ENCODE results near the gene RNF144B.
"Not testable (repeated sequence)": the region's sequence is repeated elsewhere in the genome, so short reads cannot be mapped to it uniquely, and the experiment has no call there.

Gene RNF144B

DNA sequence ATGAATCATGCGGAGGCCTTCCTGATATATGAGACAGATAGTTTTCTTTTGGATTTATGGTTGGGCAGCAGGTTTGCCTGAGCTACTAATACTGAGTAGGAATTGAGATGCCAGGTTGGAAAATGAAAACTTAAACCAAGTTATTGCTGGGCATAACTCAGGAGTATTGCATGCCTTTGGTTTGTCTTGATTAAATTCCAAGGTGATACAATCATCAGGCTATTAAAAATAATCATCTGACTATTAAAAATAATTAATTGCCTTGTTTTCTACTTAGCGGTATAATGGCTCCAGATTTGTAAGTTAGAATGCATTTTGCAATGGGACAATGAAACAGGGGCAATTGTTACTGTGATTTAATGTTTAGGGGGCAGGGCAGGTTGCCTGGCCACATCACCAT lies 15.5 kb upstream of the RNF144B start:
- no peak for DNase-seq (ENCODE audit: low read depth)

DNA sequence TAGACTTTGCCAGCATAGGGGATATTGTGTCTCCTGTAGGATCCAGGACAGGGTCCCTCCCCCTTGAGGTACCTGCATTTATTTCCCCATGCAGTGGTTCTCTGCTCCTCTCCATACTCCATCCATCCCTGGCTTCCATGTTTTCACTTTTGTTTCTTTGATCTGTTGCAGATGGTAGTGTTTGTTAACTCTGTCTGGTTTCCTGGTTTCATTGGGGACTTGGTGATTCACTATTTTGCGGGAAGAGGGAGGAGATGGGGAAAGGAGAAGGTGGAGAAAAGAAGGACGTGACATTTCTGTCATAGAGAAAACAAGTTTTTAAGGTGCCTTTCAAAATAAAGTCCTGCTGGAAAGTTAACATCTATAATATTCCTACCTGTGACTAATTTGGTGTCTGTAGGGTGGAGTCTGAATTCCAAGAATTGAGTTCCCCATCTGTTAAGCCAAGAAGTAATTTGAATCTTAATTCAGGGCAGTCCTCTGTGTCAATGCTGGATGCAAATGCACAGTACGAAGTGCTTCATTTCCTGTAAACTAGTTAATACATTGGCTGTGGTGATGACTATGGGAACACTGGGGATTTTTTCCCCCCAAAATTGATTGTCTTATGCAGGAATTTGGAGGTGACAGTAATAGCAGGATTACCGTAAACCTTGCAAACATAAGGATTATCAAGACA lies 6.9 kb upstream of the RNF144B start:
- no peak for DNase-seq (ENCODE audit: low read depth)

DNA sequence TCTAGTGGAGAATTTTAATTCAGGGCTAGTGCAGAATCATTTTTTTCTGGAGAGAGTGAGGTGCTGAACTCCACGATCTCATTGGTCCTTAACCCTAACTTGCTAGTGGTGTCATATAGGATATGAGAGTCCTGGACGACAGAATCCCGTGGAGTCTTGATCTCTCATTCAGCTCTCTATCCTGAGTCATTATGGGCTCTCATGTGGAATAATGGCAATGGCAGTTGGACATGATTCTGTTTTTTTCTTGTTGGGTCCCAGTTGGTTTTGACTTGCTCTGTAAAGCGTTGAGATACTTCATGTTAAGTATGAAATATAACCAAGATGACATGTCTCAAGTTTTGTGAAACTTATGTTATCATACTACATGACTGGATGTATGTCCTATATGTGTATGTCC lies 6.3 kb upstream of the RNF144B start:
- DNase-seq (ENCODE audit: low read depth), result no peak

DNA sequence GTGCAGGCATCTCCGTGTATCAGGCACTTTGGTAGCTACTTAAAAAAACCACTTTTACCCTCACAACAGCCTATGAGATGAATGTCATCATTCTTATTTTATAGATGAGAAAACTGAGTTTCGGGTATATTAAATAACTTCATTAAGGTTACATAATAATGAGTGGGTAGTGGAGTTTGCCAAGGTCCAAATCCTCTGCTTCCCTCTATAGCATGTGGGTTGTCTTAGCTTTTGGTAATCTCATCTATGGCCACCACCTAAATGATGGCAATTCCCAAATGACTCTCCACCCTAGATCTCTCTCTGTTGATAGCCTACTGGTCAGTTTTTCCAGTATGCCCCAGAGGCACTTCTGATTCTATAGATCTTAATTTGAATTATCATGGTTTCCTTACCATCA lies 3.7 kb upstream of the RNF144B start:
- DNase-seq (ENCODE audit: low read depth), result no peak

DNA sequence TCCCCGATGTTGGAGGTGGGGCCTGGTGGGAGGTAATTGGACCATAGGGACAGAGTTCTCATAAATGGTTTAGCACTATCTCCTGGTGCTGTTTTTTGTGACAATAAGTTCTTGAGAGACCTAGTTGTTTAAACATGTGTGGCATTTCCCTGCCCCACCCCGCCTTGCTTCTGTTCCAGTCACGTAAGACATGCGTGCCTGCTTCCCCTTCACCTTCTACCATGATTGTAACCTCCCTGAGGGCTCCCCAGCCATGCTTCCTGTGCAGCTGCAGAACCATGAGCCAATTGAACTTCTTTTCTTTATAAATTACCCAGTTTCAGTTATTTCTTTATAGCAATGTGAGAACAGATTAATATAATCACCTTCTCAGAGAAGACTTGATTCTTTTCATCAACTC lies 2.5 kb upstream of the RNF144B start:
- no peak for DNase-seq (ENCODE audit: low read depth)

DNA sequence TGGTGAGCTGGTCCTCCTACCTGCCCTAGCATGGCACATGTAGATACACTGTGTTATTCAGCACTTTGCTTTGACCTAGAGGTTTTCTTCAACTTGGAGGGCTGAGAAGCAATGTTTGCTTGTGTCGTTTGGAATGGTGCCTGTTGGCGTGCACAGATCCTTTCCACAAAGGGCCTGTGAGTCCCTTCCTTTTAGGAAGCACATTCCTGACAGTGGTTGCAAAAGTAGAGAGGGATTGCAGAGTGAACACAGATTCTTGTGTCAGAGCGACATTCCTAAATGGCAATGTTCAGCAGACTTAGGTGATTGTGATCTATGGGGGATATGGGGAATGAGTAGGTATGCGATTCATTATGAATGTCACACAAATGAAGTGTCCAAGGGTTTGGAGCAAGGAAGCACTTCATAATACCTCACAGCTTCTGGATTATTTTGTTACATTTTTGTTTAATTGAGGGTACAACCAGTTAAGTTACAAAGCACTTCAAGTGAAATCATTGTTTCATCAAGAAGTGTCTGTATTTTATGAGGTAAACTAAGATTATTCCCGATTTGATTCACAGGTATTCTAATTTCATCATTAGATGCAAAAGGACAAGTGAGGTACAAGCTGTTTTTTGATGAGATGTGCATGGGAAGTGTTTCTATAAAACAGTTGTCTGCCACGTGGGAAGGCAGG lies 713 bp upstream of the RNF144B start:
- DNase-seq (ENCODE audit: low read depth), result no peak

DNA sequence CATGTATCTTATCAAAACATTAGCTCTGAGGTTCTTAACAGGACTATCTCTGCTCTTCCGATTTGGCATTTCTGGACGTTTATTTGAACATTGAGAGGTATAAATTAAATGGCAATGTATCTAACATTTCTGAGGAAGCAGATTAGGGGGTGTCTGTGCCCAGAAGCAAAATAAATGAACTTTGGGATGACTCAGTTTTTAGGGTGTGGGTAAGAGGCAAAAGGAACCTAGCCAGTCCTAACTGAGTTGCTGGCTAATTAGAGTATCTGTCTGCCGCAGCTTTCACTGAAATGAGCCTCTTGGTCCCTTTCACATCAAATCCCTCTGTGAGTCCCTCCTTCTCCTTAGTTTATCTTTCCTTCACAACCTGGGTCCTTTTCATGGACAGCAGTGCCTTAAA lies 1.1 kb downstream of the RNF144B start:
- DNase-seq (ENCODE audit: low read depth), result no peak

DNA sequence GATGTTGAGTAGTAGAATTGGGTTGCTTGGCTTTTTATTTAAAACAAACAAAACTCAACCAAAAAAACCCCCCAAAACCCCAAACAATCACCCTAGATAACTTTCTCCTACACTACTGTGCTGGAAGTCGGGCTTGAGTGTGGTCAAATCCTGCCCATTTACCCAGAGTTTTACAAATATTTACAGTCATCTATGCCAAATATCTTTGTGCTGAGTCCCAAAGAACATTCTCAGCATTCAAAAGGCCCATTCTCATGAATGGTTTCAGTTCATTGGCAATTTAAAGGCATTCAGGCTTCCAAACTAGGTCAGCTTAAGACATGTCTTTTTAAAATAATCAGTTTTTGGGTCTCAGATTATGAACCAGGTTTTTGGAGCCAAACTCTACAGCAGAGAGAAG lies 1.8 kb downstream of the RNF144B start:
- peak; percentile 92 for DNase-seq (ENCODE audit: low read depth)

DNA sequence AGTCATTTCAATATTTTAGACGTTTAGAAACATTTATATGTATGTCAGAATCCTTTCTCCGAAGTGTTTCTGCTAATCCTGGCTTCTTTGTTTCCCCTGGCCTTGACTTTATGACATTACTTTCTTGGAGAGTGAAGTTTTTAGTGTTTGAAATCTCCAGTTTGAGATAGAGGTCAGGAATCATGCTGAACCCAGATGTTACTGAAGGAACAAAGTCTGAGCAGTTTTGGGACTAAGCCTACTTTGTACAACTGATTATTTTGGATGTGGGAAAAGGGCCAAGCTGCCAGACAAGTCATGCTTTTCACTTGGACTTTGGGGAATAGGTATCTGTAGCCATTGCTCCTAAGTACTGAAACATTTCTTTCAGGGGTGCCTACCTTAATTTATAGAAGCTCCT lies 2.3 kb downstream of the RNF144B start:
- no peak for DNase-seq (ENCODE audit: low read depth)

DNA sequence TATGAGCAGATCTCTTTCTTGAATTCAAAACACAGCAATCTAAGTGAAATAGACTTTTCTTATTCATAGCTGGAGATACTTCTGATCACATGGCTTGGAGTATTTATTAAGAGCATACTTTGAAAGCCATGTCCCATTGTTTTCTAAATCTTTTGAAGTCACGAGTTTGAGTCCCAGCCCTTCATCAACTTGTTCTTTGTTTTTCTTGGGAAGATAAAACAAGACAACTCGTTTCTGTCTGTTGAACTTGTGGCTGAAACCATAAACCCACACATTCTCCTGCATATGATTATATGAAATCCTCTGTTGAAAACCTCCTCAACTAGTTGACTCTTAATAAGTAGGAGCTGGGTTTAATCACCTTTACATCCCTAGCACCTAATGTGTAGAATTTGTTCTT lies 3.3 kb downstream of the RNF144B start:
- no peak for DNase-seq (ENCODE audit: low read depth)

DNA sequence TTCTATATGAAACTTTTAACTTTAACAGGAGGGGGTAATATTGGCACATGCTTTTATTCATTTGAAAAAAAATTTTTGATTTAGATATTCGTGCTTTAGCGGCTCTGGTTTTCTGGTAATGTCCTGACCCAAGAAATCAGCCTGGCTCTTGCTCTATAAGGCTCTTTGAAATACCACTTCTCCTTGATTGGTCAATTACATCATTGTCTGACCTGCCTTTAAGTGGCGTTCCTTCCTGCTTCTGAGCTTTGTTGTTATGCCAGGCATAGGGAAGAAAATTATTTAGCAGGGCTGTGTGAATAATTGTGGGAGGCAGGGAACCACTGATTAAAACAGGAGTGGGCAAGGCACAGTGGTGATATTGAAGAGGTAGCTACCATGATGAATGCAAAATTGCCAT lies 3.9 kb downstream of the RNF144B start:
- no peak for DNase-seq (ENCODE audit: low read depth)

DNA sequence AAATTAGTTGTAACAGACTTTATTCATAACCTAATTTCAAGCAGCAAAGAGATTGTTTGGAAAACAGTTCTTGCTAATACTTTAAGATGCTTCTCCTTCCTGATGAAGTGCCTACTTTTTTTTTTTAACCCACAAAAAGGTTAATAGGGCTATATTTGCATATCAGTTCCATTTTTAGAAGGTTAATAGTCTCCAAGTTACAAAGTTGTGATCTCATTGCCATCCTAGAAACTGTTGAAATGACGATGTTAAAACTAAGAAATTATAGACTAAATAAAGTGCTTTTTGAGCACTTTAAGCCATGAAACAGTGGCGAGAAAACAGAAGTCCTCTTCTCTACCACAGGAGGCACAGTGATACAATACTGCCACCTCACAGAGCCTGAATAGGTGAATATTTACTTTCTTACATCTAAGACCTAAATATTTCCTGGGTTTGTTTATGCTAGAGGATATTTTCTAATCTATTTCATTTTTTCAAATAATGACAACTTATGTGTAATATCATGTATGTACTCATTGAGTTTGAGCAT lies 5.3 kb downstream of the RNF144B start:
- no peak for DNase-seq (ENCODE audit: low read depth)

DNA sequence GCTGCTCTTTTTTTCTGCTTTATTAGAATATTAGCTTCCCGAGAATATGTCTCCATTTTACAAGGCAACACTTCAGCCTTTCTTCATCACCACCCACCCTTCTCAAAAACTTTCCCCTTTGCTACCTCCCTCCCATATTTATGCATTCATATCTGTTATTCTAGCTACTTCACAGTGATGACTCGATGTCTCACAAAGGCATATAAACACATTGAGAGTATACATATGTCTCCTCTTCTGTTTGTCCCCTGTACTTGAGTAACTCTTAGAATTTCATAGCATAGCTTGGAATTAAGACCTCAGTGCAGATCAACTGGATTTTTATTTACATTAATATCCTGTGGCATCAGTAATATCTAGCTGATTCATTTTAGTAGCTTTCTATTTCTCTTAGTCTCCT lies 6.5 kb downstream of the RNF144B start:
- DNase-seq (ENCODE audit: low read depth), result no peak

DNA sequence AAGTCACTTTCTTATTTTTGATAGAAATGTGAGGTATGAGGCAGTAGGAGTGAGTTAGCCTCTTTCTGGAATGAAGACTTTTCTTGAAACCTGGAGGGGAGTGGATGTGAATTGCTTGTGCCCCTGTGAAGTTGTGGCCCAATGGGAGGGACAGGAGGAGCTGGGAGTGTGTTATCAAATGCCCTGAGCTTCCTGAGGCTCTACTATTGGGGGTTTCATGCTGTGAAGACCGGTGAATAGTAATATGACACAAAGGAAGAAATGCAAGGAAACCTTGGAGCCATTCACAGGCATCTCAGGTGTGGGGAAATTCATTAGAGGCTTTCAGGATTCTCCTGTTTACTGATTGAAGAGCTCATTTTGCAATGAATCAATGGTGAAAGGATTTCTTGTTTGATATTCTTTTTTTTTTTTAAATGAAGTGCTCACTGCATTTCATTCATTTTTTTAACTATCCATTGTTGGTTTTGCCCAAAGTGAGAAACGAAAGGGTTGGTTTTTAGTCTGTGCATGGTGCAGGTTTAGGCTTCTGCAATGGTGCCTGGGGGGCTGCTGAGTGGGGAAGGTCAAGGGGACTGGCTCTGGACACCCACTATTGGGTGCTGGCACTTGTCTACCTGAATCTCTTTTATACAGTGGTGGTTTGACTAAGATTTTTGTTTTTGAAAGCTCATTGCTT lies 8.2 kb downstream of the RNF144B start:
- DNase-seq (ENCODE audit: low read depth), result no peak

DNA sequence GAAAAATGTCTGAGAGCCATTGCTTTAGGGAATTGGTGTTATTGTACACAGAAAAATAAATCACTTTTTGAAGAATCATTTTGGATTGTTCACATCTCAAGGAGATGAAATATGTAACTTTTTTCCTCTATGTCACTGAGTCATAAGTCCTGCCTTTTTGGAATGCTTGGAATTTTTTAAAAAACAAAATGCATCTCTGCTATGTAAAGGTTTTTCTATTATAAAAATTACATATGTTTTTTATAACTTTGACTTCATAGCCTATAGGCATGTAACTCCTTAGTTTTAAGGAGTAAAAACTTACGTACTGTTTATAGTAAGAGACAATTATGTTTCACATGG lies 8.7 kb downstream of the RNF144B start:
- DNase-seq (ENCODE audit: low read depth), result no peak

DNA sequence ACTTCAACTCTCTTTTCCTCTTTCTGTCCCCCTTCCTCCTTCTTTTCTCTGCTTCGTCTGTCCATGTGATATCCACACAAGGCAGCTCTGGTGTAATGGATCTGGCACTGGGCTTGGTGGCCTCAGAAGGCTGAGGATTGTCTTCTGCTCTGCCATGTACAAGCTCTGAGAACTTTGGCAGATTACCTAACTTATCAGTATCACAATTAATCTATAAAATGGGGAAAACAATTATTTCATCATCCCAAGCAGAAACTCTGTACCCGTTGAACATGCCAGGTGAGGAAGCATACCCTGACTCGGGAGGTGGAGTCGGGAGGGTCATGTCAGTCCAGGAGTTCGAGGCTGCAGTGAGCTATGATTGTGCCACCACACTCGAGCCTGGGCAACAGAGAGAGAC lies 10.6 kb downstream of the RNF144B start:
- no peak for DNase-seq (ENCODE audit: low read depth)

DNA sequence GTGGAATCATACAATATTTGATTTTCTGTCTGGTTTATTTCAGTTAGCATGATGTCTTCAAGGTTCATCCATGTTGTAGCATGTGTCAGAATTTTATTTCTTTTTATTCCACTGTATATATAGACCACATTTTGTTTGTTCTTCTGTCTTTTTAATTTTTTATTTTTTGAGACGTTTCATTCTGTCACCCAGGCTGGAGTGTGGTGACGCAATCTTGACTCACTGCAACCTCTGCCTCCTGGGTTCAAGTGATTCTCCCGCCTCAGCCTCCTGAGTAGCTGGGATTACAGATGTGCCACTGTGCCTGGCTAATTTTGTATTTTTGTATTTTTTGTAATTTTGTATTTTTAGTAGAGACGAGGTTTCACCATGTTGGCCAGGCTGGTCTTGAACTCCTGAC lies 11.1 kb downstream of the RNF144B start:
- not testable (repeated sequence) for DNase-seq (ENCODE audit: low read depth)

DNA sequence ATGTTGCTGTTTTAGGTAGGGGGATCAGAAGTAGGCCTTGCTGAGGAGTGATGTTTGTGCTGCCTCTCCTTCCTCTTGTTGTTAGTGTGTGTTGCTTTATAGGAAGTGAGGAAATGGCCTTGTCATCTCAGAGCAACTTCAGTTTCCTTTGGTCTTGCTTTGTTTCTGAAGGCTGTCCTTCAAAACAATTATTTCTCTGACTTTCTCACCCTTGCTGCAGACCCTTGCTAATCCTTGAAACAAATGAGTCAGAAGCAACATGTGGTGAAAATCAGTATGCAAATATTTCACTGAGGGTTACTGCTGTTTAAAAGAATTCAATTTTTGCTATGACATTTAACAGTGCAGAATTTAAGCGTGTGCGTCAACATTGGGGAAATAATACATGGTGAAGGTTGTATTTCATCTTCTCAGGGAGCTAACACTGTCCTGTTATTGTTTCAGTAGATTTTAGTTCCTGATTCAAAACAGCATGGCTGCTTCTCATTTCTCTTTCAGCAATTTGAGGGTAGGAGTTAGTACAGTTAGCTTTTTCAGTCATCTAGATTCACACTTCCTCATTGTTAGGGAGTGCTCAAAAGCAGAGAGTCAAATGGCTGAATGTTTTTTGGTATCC lies 13.8 kb downstream of the RNF144B start:
- peak; percentile 76 for DNase-seq (ENCODE audit: low read depth)

DNA sequence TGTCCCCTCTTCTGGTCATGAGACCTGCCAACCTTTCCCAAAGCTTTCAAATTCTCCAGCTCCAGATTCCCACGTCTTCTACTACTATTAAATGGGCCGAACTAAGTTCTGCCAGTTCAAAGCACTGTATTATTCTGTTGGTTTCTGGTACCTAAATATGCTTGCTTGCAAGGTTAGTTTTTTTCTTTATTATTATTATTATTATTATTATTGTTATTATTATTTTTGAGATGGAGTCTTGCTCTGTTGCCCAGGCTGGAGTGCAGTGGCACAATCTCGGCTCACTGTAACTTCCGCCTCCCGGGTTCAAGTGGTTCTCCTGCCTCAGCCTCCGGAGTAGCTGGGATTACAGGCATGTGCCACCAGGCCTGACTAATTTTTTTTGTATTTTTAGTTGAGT lies 17.8 kb downstream of the RNF144B start:
- DNase-seq (ENCODE audit: low read depth), result not testable (repeated sequence)

DNA sequence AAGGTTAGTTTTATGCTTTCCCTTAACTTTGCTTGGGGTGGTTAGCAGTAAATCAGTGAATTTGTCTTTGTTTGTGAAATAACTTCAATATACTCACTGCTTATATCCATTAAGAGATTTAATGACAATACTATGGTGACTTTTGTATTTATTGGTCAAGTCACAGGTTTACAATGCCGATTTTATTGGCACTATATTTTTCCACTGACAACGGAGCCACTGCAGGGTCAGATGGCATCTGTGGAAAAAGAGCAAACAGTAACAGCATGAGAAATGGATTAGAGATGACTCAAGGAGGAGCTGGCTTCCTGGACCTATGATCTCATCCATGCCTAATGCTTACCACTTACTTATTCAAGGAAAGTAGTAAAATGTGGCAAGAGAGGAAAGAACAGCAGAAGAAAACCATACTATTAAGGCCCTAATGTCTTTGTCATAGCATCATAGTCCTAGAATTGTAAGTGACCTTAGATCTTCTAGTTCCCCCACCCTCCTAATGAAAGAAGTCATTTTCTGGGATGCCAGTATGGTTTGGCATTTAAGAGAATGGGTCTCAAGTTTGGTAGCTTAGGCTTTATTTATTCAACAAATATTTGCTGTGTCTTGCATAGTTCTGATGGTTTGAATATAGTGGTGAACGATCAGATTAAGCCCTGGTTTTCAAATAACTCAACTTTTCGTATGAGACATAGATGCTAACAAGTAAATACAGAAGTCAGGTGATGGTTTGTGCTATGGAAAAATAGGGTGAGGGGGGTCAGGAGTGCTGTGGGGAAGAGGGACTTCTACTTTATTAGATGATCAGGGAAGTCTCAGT lies 18.5 kb downstream of the RNF144B start:
- peak; percentile 98 for DNase-seq (ENCODE audit: low read depth)

DNA sequence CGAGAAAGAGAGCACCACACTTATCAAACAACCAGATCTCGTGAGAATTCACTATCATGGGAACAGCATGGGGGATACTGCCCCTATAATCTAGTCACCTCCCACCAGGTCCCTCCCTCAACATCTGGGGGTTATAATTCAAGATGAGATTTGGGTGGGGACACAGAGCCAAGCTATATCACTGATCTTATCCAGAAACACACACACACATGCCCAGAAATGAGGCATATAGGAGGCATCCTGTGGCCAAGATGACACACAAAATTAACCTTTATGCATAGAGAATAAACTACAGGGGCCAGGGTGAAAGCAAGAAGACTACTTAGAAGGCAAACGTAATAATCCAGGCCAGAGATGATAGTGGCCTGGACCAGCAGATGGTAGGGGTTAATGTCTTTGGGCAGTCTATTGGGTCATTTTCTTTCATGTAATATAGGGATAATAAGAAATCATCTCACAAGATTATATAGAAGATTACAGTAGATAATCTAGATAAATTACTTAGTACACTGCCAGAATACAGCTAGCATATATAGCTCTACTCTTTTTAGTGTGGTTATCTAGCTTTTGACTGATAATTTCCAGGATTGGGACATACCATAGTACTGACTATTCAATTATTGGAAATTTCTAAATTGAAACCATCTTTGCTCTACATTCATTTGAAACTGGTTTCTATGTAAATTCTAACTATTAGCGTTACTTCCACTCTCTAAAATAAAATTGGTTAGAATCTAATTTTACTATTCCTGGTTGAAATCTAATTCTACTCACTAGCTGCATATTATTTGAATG lies 20.0 kb downstream of the RNF144B start:
- no peak for DNase-seq (ENCODE audit: low read depth)
